ENCODE measurements around the gene PCNT.

The PCNT gene

DNA sequence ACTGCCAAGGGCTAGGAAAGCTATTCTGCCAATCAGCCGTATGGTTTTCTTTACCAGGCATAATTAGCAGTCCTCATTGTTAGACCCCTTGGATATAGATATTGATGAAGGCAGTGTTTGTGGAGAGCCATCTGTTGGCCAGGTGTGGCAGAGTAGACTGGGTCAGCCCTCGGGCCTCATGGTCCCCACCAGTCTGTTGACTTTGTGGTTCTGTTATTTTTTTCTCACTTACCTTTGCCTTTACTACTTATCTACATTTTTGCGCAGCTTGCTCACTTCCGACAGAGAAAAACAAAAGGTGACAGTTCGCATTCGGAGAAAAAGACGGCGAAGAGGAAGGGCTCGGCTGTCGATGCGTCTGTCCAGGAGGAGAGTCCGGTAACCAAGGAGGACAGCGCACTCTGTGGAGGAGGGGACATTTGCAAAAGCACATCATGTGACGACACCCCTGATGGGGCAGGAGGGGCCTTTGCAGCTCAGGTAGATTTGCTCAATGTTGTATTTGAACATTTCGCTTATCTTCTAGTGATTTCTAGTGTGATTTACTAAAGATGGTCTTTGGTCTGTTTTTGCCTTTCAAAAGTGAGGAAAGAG lies 2.3 kb downstream of the PCNT start:
- Histone ChIP-seq H3K36me3 (ENCODE audit: control insufficient read depth in 2 of 2, insufficient read depth in 1 of 2, low read length in 2 of 2) (peaks cover 45 to 61% of the 10 kb centered on the region in 2 experiments), H3K4me3 (ENCODE audit: low read depth, low read length) (no peak overlapping the region)
- POLR2A ChIA-PET, result interaction anchor here (1.2 to 1.4 kb wide), 2 partner anchors 183 to 313 kb away, joined by 3 read pairs; no protein-coding TSS in a partner anchor

DNA sequence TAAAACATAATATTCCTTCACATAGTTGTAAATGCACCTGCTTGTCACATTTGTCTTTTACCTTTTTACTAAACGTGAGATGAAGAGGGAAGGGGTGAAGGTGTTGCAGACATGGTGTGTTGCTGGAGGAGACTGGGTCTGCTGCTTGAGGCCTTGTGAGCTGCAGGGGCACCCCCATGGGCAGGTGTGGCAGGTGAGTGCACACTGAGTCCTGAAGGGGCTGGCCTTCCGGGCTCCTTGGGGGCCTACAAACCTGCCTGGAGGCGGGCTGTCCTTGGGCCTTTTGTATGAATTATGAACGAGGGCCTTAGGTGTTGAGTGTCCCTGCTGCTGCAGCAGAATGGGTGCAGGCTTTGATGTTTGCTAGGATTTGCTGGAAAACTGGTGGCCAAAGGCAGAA lies 3.8 kb downstream of the PCNT start:
- H3K4me3 ChIP-seq (ENCODE audit: low read depth, low read length), result no peak overlapping the region
- H3K27ac ChIP-seq (ENCODE audit: extremely low read depth, low read depth, low read length), result no peak overlapping the region
- peaks cover 9% of the 10 kb centered on the region for H3K4me1 ChIP-seq (ENCODE audit: control insufficient read depth, insufficient read depth, low read length)
- CTCF ChIA-PET, result no interaction called here
- no peaks in the 10 kb centered on the region for H3K9me3 ChIP-seq (ENCODE audit: control insufficient read depth, insufficient read depth, low read depth, low read length)
- POLR2A ChIA-PET, result no interaction called here
- TF ChIP-seq, protein P1, sequence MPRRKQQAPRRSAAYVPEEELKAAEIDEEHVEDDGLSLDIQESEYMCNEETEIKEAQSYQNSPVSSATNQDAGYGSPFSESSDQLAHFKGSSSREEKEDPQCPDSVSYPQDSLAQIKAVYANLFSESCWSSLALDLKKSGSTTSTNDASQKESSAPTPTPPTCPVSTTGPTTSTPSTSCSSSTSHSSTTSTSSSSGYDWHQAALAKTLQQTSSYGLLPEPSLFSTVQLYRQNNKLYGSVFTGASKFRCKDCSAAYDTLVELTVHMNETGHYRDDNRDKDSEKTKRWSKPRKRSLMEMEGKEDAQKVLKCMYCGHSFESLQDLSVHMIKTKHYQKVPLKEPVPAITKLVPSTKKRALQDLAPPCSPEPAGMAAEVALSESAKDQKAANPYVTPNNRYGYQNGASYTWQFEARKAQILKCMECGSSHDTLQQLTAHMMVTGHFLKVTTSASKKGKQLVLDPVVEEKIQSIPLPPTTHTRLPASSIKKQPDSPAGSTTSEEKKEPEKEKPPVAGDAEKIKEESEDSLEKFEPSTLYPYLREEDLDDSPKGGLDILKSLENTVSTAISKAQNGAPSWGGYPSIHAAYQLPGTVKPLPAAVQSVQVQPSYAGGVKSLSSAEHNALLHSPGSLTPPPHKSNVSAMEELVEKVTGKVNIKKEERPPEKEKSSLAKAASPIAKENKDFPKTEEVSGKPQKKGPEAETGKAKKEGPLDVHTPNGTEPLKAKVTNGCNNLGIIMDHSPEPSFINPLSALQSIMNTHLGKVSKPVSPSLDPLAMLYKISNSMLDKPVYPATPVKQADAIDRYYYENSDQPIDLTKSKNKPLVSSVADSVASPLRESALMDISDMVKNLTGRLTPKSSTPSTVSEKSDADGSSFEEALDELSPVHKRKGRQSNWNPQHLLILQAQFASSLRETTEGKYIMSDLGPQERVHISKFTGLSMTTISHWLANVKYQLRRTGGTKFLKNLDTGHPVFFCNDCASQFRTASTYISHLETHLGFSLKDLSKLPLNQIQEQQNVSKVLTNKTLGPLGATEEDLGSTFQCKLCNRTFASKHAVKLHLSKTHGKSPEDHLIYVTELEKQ (tag by site-specific recombination; IDR thresholded peaks at IDR 0.05; ENCODE audit: borderline replicate concordance), result no peak
- no peak for TF ChIP-seq ZNF2 (tag by site-specific recombination; IDR thresholded peaks at IDR 0.05)
- TF ChIP-seq ZNF416 (tag by site-specific recombination; IDR thresholded peaks at IDR 0.05), result no peak
- no peak for TF ChIP-seq HOXD13 (CRISPR knock-in tag; IDR thresholded peaks at IDR 0.05; ENCODE audit: borderline replicate concordance)
- no peak for TF ChIP-seq KLF16 (tag by site-specific recombination; IDR thresholded peaks at IDR 0.05)
- TF ChIP-seq, protein P2, sequence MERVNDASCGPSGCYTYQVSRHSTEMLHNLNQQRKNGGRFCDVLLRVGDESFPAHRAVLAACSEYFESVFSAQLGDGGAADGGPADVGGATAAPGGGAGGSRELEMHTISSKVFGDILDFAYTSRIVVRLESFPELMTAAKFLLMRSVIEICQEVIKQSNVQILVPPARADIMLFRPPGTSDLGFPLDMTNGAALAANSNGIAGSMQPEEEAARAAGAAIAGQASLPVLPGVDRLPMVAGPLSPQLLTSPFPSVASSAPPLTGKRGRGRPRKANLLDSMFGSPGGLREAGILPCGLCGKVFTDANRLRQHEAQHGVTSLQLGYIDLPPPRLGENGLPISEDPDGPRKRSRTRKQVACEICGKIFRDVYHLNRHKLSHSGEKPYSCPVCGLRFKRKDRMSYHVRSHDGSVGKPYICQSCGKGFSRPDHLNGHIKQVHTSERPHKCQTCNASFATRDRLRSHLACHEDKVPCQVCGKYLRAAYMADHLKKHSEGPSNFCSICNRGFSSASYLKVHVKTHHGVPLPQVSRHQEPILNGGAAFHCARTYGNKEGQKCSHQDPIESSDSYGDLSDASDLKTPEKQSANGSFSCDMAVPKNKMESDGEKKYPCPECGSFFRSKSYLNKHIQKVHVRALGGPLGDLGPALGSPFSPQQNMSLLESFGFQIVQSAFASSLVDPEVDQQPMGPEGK (tag by site-specific recombination; IDR thresholded peaks at IDR 0.05), result no peak
- no peak for TF ChIP-seq ZNF529 (tag by site-specific recombination; IDR thresholded peaks at IDR 0.05; ENCODE audit: insufficient replicate concordance)
- TF ChIP-seq ZNF341 (tag by site-specific recombination; IDR thresholded peaks at IDR 0.05; ENCODE audit: low read depth), result no peak
- TF ChIP-seq, protein P3, sequence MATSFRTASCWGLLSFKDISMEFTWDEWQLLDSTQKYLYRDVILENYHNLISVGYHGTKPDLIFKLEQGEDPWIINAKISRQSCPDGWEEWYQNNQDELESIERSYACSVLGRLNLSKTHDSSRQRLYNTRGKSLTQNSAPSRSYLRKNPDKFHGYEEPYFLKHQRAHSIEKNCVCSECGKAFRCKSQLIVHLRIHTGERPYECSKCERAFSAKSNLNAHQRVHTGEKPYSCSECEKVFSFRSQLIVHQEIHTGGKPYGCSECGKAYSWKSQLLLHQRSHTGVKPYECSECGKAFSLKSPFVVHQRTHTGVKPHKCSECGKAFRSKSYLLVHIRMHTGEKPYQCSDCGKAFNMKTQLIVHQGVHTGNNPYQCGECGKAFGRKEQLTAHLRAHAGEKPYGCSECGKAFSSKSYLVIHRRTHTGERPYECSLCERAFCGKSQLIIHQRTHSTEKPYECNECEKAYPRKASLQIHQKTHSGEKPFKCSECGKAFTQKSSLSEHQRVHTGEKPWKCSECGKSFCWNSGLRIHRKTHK (tag by site-specific recombination; IDR thresholded peaks at IDR 0.05), result no peak
- TF ChIP-seq ZNF184 (tag by site-specific recombination; IDR thresholded peaks at IDR 0.05), result no peak
- no peak for TF ChIP-seq ZNF585B (tag by site-specific recombination; IDR thresholded peaks at IDR 0.05)
- TF ChIP-seq WT1 (tag by site-specific recombination; IDR thresholded peaks at IDR 0.05), result no peak
- no peak for TF ChIP-seq ZNF140 (tag by site-specific recombination; IDR thresholded peaks at IDR 0.05)
- TF ChIP-seq ZNF239 (tag by site-specific recombination; IDR thresholded peaks at IDR 0.05), result no peak
- TF ChIP-seq ZBTB1 (tag by site-specific recombination; IDR thresholded peaks at IDR 0.05), result no peak
- H3K36me3 ChIP-seq (ENCODE audit: control insufficient read depth in 2 of 2, insufficient read depth in 1 of 2, low read length in 2 of 2), result peaks cover 55 to 60% of the 10 kb centered on the region in 2 experiments

More for the DNA sequence above, 2.3 kb downstream of the PCNT start:
- Histone ChIP-seq H3K27ac (ENCODE audit: extremely low read depth, low read depth, low read length) (no peak overlapping the region), H3K9me3 (ENCODE audit: control insufficient read depth, insufficient read depth, low read depth, low read length) (no peaks in the 10 kb centered on the region), H3K4me1 (ENCODE audit: control insufficient read depth, insufficient read depth, low read length) (peaks cover 18% of the 10 kb centered on the region)
- no peak for TF ChIP-seq ZNF48 (tag by site-specific recombination; IDR thresholded peaks at IDR 0.05)
- no peak for TF ChIP-seq FEZF1 (tag by site-specific recombination; IDR thresholded peaks at IDR 0.05)
- no peak for TF ChIP-seq ZNF521 (tag by site-specific recombination; IDR thresholded peaks at IDR 0.05)
- TF ChIP-seq SALL2 (tag by site-specific recombination; IDR thresholded peaks at IDR 0.05; ENCODE audit: borderline replicate concordance), result no peak
- CTCF ChIA-PET, result interaction anchor here (0.5 to 1.7 kb wide), 6 partner anchors 12 to 335 kb away, joined by 3 to 5 read pairs (median 3); partner anchors contain the start of gene YBEY

Data from HEK293 (cell line).